GM12878 (cell line): ENCODE data around the gene ODR4. TPM values are rescaled to one million over a fixed set of nuclear protein-coding genes. Genes with fewer than 3 reads are reported as not detected.

Experiments used
- ATAC-seq: fragments of 200-7000 bp; cut with Tn5 transposase; 3 replicates; pipeline ENCODE4 v1.9.1; 2020; ENCODE audit warnings: mild to moderate bottlenecking, moderate library complexity
- BruUV-seq: library from RNA; stranded (reverse); fragments of 400-500 nt; replicated peaks from 2 replicates; lab custom pipeline; 2021; lab: Mats Ljungman, UMichigan
- CTCF ChIA-PET: fragments of 300-600 bp; sonication (Branson Sonifier 250); formaldehyde crosslinking; extraction: SDS; loops from one replicate; lab custom pipeline; 2021; ENCODE audit warnings: inconsistent platforms; lab: Yijun Ruan, JAX
- POLR2A ChIA-PET: fragments of 350-600 bp; formaldehyde crosslinking; extraction: SDS; loops from one replicate; lab custom pipeline; 2021; ENCODE audit warnings: inconsistent platforms; lab: Charles Lee
- RAD21 ChIA-PET: fragments of 300-600 bp; sonication (Branson Sonifier 250); formaldehyde crosslinking; loops from one replicate; lab custom pipeline; 2023; ENCODE audit warnings: antibody characterized with exemption; ENCODE audit not compliant: unreplicated experiment; lab: Charles Lee
- SMC1A ChIA-PET: fragments of 300-600 bp; sonication (Branson Sonifier 250); formaldehyde crosslinking; loops from one replicate; lab custom pipeline; 2023; ENCODE audit not compliant: unreplicated experiment, uncharacterized antibody; lab: Charles Lee
- DNase-seq: peaks from one replicate; pipeline ENCODE4 v3.0.0-alpha.2; 2011; ENCODE audit warnings: low read depth, low spot score
- FAIRE-seq: peaks from 3 replicates; lab custom pipeline; 2011; peaks lifted over from hg19 to GRCh38; lab: Jason Lieb, UNC
- H2AFZ ChIP-seq: 2 replicates; pipeline ENCODE4 v1.6.0; 2011; ENCODE audit warnings: low read depth, low read length, control low read depth; ENCODE audit not compliant: control insufficient read depth
- H3K27ac ChIP-seq: 2 replicates; pipeline ENCODE4 v1.5.1; 2011; ENCODE audit warnings: control low read depth; ENCODE audit not compliant: control insufficient read depth, insufficient read depth
- H3K27me3 ChIP-seq, 2 experiments: replicated peaks in 1 of 2; 2 replicates each; pipeline versions ENCODE4 v1.6.0 to v1.6.1; 2011; ENCODE audit warnings: low read length in 1 of 2; ENCODE audit not compliant: control insufficient read depth in 2 of 2, insufficient read depth in 2 of 2
- H3K36me3 ChIP-seq, 2 experiments: 2 replicates each; pipeline ENCODE4 v1.5.1; 2011; ENCODE audit warnings: low read length in 1 of 2; ENCODE audit not compliant: control insufficient read depth in 2 of 2, insufficient read depth in 2 of 2
- H3K4me1 ChIP-seq: 2 replicates; pipeline ENCODE4 v1.6.1; 2011; ENCODE audit warnings: mild to moderate bottlenecking, low read length, moderate library complexity, mixed read lengths; ENCODE audit not compliant: control insufficient read depth, insufficient read depth
- H3K4me2 ChIP-seq: 2 replicates; pipeline ENCODE4 v1.6.0; 2011; ENCODE audit warnings: control low read depth; ENCODE audit not compliant: control insufficient read depth, insufficient read depth
- H3K4me3 ChIP-seq: fragments of 200-600 bp; sonication (generic); 2 replicates; pipeline ENCODE4 v1.5.1; 2016
- H3K79me2 ChIP-seq: 2 replicates; pipeline ENCODE4 v1.6.0; 2011; ENCODE audit warnings: low read length; ENCODE audit not compliant: control insufficient read depth, insufficient read depth
- H3K9ac ChIP-seq: 2 replicates; pipeline ENCODE4 v1.8.0; 2011; ENCODE audit warnings: low read length, control low read depth, mixed read lengths; ENCODE audit not compliant: control insufficient read depth, insufficient read depth
- H3K9me3 ChIP-seq: replicated peaks from 3 replicates; pipeline ENCODE4 v1.5.1; 2011; ENCODE audit warnings: mild to moderate bottlenecking, low read length; ENCODE audit not compliant: control insufficient read depth, insufficient read depth
- H4K20me1 ChIP-seq: 2 replicates; pipeline ENCODE4 v1.6.0; 2011; ENCODE audit not compliant: control insufficient read depth, insufficient read depth
- ATF3 ChIP-seq: IDR thresholded peaks from 2 replicates; pipeline ENCODE4 v1.6.1; 2011; ENCODE audit warnings: low read depth, mild to moderate bottlenecking, low read length, moderate library complexity, borderline replicate concordance; ENCODE audit errors: extremely low read depth
- BCLAF1 ChIP-seq: fragments of 450-650 bp; IDR thresholded peaks from 2 replicates; pipeline ENCODE4 v1.6.1; 2017; ENCODE audit warnings: antibody characterized with exemption, mild to moderate bottlenecking, moderate library complexity
- CREM ChIP-seq: IDR thresholded peaks from 2 replicates; pipeline ENCODE4 v1.6.1; 2014; ENCODE audit warnings: antibody characterized with exemption, low read depth
- GABPA ChIP-seq: IDR thresholded peaks from 2 replicates; pipeline ENCODE4 v1.6.1; 2014; ENCODE audit warnings: antibody characterized with exemption, low read depth, mild to moderate bottlenecking, inconsistent platforms
- HDGF ChIP-seq: fragments of 450-650 bp; IDR thresholded peaks from 2 replicates; pipeline ENCODE4 v1.6.1; 2016; ENCODE audit warnings: antibody characterized with exemption
- IKZF2 ChIP-seq, 2 experiments: fragments of 450-650 bp; IDR thresholded peaks; 2 replicates each; pipeline ENCODE4 v1.6.1; 2017; ENCODE audit warnings: mild to moderate bottlenecking in 2 of 2, moderate library complexity in 2 of 2
- IRF4 ChIP-seq: IDR thresholded peaks from 2 replicates; pipeline ENCODE4 v1.6.1; 2011; ENCODE audit warnings: low read depth, low read length
- JUNB ChIP-seq: IDR thresholded peaks from 2 replicates; pipeline ENCODE4 v1.6.1; 2016; ENCODE audit warnings: antibody characterized with exemption, mild to moderate bottlenecking
- NR2F1 ChIP-seq: fragments of 450-650 bp; conservative IDR thresholded peaks from 2 replicates; pipeline ENCODE4 v1.6.1; 2017; ENCODE audit warnings: mild to moderate bottlenecking
- NRF1 ChIP-seq: conservative IDR thresholded peaks from 2 replicates; pipeline ENCODE4 v1.6.1; 2011; ENCODE audit warnings: mild to moderate bottlenecking, low read depth, low read length, improper control_type of control experiment
- RAD21 ChIP-seq: IDR thresholded peaks from 2 replicates; pipeline ENCODE4 v1.6.1; 2011; ENCODE audit warnings: mild to moderate bottlenecking, low read depth, low read length, moderate library complexity; ENCODE audit not compliant: insufficient read depth
- RCOR1 ChIP-seq: conservative IDR thresholded peaks from 2 replicates; pipeline ENCODE4 v1.6.1; 2012; ENCODE audit warnings: low read depth, low read length, improper control_type of control experiment
- REST ChIP-seq: IDR thresholded peaks from 2 replicates; pipeline ENCODE4 v1.6.1; 2012; ENCODE audit warnings: mild to moderate bottlenecking, low read depth, low read length
- SIX5 ChIP-seq: IDR thresholded peaks from 2 replicates; pipeline ENCODE4 v1.6.1; 2011; ENCODE audit warnings: mild to moderate bottlenecking, low read depth, low read length, moderate library complexity; ENCODE audit not compliant: severe bottlenecking
- STAT3 ChIP-seq: IDR thresholded peaks from 2 replicates; pipeline ENCODE4 v1.6.1; 2011; ENCODE audit warnings: low read depth, low read length, improper control_type of control experiment
- ZNF217 ChIP-seq: fragments of 450-650 bp; IDR thresholded peaks from 2 replicates; pipeline ENCODE4 v1.6.1; 2017; ENCODE audit warnings: antibody characterized with exemption, mild to moderate bottlenecking
- ZNF622 ChIP-seq: fragments of 450-650 bp; IDR thresholded peaks from 2 replicates; pipeline ENCODE4 v1.6.1; 2017; ENCODE audit warnings: mild to moderate bottlenecking, inconsistent platforms
- WGBS: methylation state at CpG from one replicate; pipeline ENCODE4 v1.1.6; 2016; ENCODE audit warnings: low lambda C conversion rate; ENCODE audit not compliant: insufficient replicate concordance, insufficient coverage; ENCODE audit errors: missing lambda C conversion rate; 5-methylcytosine and 5-hydroxymethylcytosine counted together
- in situ Hi-C: fragments of 300-500 bp; cut with MboI; formaldehyde crosslinking; loops from 9 replicates; pipeline ENCODE4 v1.14.3; 2018; ENCODE audit warnings: mixed read lengths
- intact Hi-C: fragments of 100-400 bp; cut with micrococcal nuclease; formaldehyde crosslinking; loops from one replicate; pipeline ENCODE4 v1.14.2; 2022; ENCODE audit not compliant: unreplicated experiment
- polyA plus RNA-seq, 11 experiments: library from polyadenylated mRNA; depleted of rRNA in 4 of 11; unstranded in 6 of 11; stranded (reverse) in 5 of 11; fragments of >200 nt; fragmentation: Nextera tagmentation in 4 of 11; fragmentation: Illumina TruSeq in 1 of 11; extraction: Ambion mirVana in 4 of 11; extraction: Trizol in 1 of 11; gene quantifications; 1 replicate in 1 of 11; 2 replicates in 10 of 11; pipeline versions ENCODE4 v1.2.1 to v1.2.3, GENCODE V29; 2011 to 2016; ENCODE audit warnings: inconsistent platforms in 2 of 11, missing spikeins in 2 of 11, low read depth in 1 of 11
- total RNA-seq, 4 experiments: library from RNA; depleted of rRNA in 3 of 4; stranded (reverse); fragments of >200 nt in 3 of 4; fragmentation: Illumina TruSeq in 1 of 4; extraction: Trizol in 1 of 4; gene quantifications; 2 replicates each; pipeline versions ENCODE4 v1.2.1 to v1.2.3, GENCODE V29; 2013 to 2021

ODR4 gene
- total and polyA plus RNA-seq, 10 of the 15 experiments (the other 5 are each of a cell fraction or from before 2014, with no cell fraction given) = 10.4 to 19.4 (median 13.3) TPM

GRCh38 chr1:186375152-186375928 is at the start of gene ODR4, which contains the start of gene TPR (continued):
- TF ChIP-seq JUNB = peak; percentile 20; the same call in 1 of the 2 replicates
- TF ChIP-seq RCOR1 = 0 out of 2 replicates have a peak, but pooled peaks have one; percentile 2
- 0 out of 2 replicates have a peak, but pooled peaks have one; percentile 3 for TF ChIP-seq IRF4
- TF ChIP-seq NR2F1 = peak; percentile 95
- peak; percentile 94 for TF ChIP-seq HDGF
- TF ChIP-seq ATF3 = peak; percentile 69; the same call in 1 of the 2 replicates
- TF ChIP-seq CREM = peak; percentile 99
- no peak for TF ChIP-seq ZNF217

- intact Hi-C loops = no loop called here
- Histone ChIP-seq H3K9me3 (no peaks in the 10 kb centered on the region), H3K27me3 (no peaks in the 10 kb centered on the region), H3K4me3 (no peak overlapping the region), H2AFZ (no peak overlapping the region), H3K9ac (no peak overlapping the region), H4K20me1 (no peaks in the 10 kb centered on the region), H3K27ac (no peak overlapping the region), H3K36me3 (peaks cover 0 to 42% of the 10 kb centered on the region in 2 experiments; a peak in 2 of 4 replicates), H3K4me1 (no peaks in the 10 kb centered on the region), H3K79me2 (no peaks in the 10 kb centered on the region), H3K4me2 (no peak overlapping the region)
- DNase-seq (no peak), ATAC-seq (no peak), FAIRE-seq (no peak)
- in situ Hi-C loops = no loop called here
- ChIA-PET CTCF (interaction anchor here (0.9 to 3.1 kb wide), 8 partner anchors 9 to 171 kb away, joined by 3 to 15 read pairs (median 4); no protein-coding TSS in a partner anchor), SMC1A (interaction anchor here (1.1 to 1.2 kb wide), 2 partner anchors 12 to 21 kb away, joined by 3 to 4 read pairs; no protein-coding TSS in a partner anchor), POLR2A (no interaction called here), RAD21 (interaction anchor here (1.6 kb wide), 1 partner anchor 170 kb away, joined by 6 read pairs; no protein-coding TSS in a partner anchor)
- no TSS peak for BruUV-seq
- WGBS = 100% methylated on average over 1 of the region's 1 CpG
- TF ChIP-seq SIX5 (no peak), ZNF622 (no peak), NRF1 (no peak), BCLAF1 (no peak), STAT3 (no peak), GABPA (no peak), REST (no peak), IKZF2 (IDR thresholded peaks at IDR 0.05) (no peak), RAD21 (no peak)
Measured at GRCh38 chr1:186326009-186326408, 49.6 kb upstream of the ODR4 start.
